HepG2 (cell line): ENCODE results near the gene MAPK9. TPM values are rescaled to one million over a fixed set of nuclear protein-coding genes. Genes with fewer than 3 reads are reported as not detected.

Source experiments
- ARNT2 ChIP-seq: sonication (generic); formaldehyde crosslinking; IDR thresholded peaks from 2 replicates; pipeline ENCODE4 v1.8.0; 2022; ENCODE audit warnings: mild to moderate bottlenecking, low read depth, missing genetic modification reagents, moderate library complexity
- CTCF ChIP-seq: sonication (generic); formaldehyde crosslinking; IDR thresholded peaks from 2 replicates; pipeline ENCODE4 v1.5.0; 2020; ENCODE audit warnings: mild to moderate bottlenecking, missing genetic modification reagents, moderate library complexity
- FOXM1 ChIP-seq: sonication (generic); formaldehyde crosslinking; IDR thresholded peaks from 2 replicates; pipeline ENCODE4 v1.5.0; 2020; ENCODE audit warnings: missing genetic modification reagents
- GATAD2A ChIP-seq: IDR thresholded peaks from 2 replicates; pipeline ENCODE4 v1.6.1; 2016
- HMGXB4 ChIP-seq, 2 experiments: sonication (generic) in 1 of 2; formaldehyde crosslinking in 1 of 2; IDR thresholded peaks; 2 replicates each; pipeline versions ENCODE4 v1.4.0 to v1.6.1; 2018 to 2020; ENCODE audit warnings: missing genetic modification reagents in 2 of 2, borderline replicate concordance in 1 of 2, low read depth in 1 of 2, mild to moderate bottlenecking in 1 of 2, missing biosample characterization in 1 of 2
- PHF8 ChIP-seq: sonication (generic); formaldehyde crosslinking; IDR thresholded peaks from 2 replicates; pipeline ENCODE4 v1.5.0; 2020; ENCODE audit warnings: missing genetic modification reagents
- POLR2A ChIP-seq, 2 experiments: IDR thresholded peaks; 2 replicates each; pipeline ENCODE4 v1.6.1; 2011; ENCODE audit warnings: low read depth in 2 of 2, low read length in 2 of 2, mild to moderate bottlenecking in 1 of 2, moderate library complexity in 1 of 2; ENCODE audit not compliant: insufficient read depth in 1 of 2
- RAD51 ChIP-seq: fragments of 450-650 bp; IDR thresholded peaks from 2 replicates; pipeline ENCODE4 v1.6.1; 2016; ENCODE audit warnings: borderline replicate concordance
- SALL1 ChIP-seq: sonication (generic); formaldehyde crosslinking; IDR thresholded peaks from 2 replicates; pipeline ENCODE4 v1.8.0; 2022; ENCODE audit warnings: mild to moderate bottlenecking, missing genetic modification reagents
- SMAD3 ChIP-seq: sonication (generic); formaldehyde crosslinking; IDR thresholded peaks from 2 replicates; pipeline ENCODE4 v1.4.0; 2020; ENCODE audit warnings: missing genetic modification reagents
- SMAD9 ChIP-seq: sonication (generic); formaldehyde crosslinking; IDR thresholded peaks from 2 replicates; pipeline ENCODE4 v1.5.1; 2020; ENCODE audit warnings: mild to moderate bottlenecking, missing genetic modification reagents
- U2AF2 ChIP-seq: fragments of 200-400 bp; formaldehyde crosslinking; IDR thresholded peaks from 2 replicates; pipeline ENCODE4 v1.6.1; 2017; ENCODE audit warnings: low read depth, mild to moderate bottlenecking, low read length
- ZFP91 ChIP-seq: sonication (generic); formaldehyde crosslinking; IDR thresholded peaks from 2 replicates; pipeline ENCODE4 v1.9.0; 2022; ENCODE audit warnings: missing genetic modification reagents, mild to moderate bottlenecking, borderline replicate concordance
- ZNF207 ChIP-seq: fragments of 450-650 bp; IDR thresholded peaks from 2 replicates; pipeline ENCODE4 v1.6.1; 2016; ENCODE audit warnings: antibody characterized with exemption, borderline replicate concordance
- ZNF615 ChIP-seq: sonication (generic); formaldehyde crosslinking; IDR thresholded peaks from 2 replicates; pipeline ENCODE4 v1.5.0; 2020; ENCODE audit warnings: mild to moderate bottlenecking, missing genetic modification reagents, borderline replicate concordance
- ZNF629 ChIP-seq: sonication (generic); formaldehyde crosslinking; conservative IDR thresholded peaks from 2 replicates; pipeline ENCODE4 v1.5.0; 2020; ENCODE audit warnings: missing genetic modification reagents
- ZNF761 ChIP-seq: sonication (generic); formaldehyde crosslinking; conservative IDR thresholded peaks from 2 replicates; pipeline ENCODE4 v1.4.0; 2020; ENCODE audit warnings: mild to moderate bottlenecking, missing genetic modification reagents
- ZNF782 ChIP-seq: sonication (generic); formaldehyde crosslinking; IDR thresholded peaks from 2 replicates; pipeline ENCODE4 v1.4.0; 2020; ENCODE audit warnings: missing genetic modification reagents, mild to moderate bottlenecking, borderline replicate concordance
- ZSCAN25 ChIP-seq: sonication (generic); formaldehyde crosslinking; IDR thresholded peaks from 2 replicates; pipeline ENCODE4 v1.8.0; 2022; ENCODE audit warnings: mild to moderate bottlenecking, missing genetic modification reagents
- polyA plus RNA-seq, 8 experiments: library from polyadenylated mRNA; depleted of rRNA in 3 of 8; stranded (reverse) in 7 of 8; unstranded in 1 of 8; fragments of >200 nt; fragmentation: Illumina TruSeq in 4 of 8; extraction: Trizol in 4 of 8; gene quantifications; 2 replicates each; pipeline versions ENCODE4 v1.2.1 to v1.2.3, GENCODE V29; 2011 to 2016; ENCODE audit warnings: low read depth in 4 of 8, missing spikeins in 1 of 8, mixed read lengths in 1 of 8; ENCODE audit not compliant: insufficient read depth in 1 of 8
- total RNA-seq, 5 experiments: library from RNA; depleted of rRNA; stranded (reverse); fragments of >200 nt; fragmentation: Illumina TruSeq; extraction: Trizol; gene quantifications; 2 replicates each; pipeline ENCODE4 v1.2.3, GENCODE V29; 2016; ENCODE audit warnings: low read depth in 1 of 5
- TF ChIP-seq, protein P1 (sequence below): sonication (generic); formaldehyde crosslinking; IDR thresholded peaks from 2 replicates; pipeline ENCODE4 v1.4.0; 2020; ENCODE audit warnings: missing genetic modification reagents

MAPK9 gene
- total and polyA plus RNA-seq, 2 of the 13 experiments (the other 11 are each of a cell fraction or from before 2014, with no cell fraction given), result 30.1 to 56.1 TPM

- TF ChIP-seq, protein P1, sequence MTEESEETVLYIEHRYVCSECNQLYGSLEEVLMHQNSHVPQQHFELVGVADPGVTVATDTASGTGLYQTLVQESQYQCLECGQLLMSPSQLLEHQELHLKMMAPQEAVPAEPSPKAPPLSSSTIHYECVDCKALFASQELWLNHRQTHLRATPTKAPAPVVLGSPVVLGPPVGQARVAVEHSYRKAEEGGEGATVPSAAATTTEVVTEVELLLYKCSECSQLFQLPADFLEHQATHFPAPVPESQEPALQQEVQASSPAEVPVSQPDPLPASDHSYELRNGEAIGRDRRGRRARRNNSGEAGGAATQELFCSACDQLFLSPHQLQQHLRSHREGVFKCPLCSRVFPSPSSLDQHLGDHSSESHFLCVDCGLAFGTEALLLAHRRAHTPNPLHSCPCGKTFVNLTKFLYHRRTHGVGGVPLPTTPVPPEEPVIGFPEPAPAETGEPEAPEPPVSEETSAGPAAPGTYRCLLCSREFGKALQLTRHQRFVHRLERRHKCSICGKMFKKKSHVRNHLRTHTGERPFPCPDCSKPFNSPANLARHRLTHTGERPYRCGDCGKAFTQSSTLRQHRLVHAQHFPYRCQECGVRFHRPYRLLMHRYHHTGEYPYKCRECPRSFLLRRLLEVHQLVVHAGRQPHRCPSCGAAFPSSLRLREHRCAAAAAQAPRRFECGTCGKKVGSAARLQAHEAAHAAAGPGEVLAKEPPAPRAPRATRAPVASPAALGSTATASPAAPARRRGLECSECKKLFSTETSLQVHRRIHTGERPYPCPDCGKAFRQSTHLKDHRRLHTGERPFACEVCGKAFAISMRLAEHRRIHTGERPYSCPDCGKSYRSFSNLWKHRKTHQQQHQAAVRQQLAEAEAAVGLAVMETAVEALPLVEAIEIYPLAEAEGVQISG (CRISPR knock-in tag), result peak; percentile 50; the same call in 1 of the 2 replicates
- TF ChIP-seq ZNF207 (no peak), RAD51 (no peak), SMAD9 (no peak), HMGXB4 (CRISPR knock-in tag; IDR thresholded peaks at IDR 0.05; ENCODE audit: borderline replicate concordance in 1 of 2, low read depth in 1 of 2) (peak in 1 of 2 experiments; percentile 17; a peak in 1 of 4 replicates), CTCF (CRISPR knock-in tag) (peak; percentile 63), ZNF761 (no peak), FOXM1 (CRISPR knock-in tag) (no peak), SALL1 (CRISPR knock-in tag) (peak; percentile 52), ZNF629 (CRISPR knock-in tag) (no peak), POLR2A (IDR thresholded peaks at IDR 0.05; ENCODE audit: insufficient read depth in 1 of 2, low read depth in 2 of 2, low read length in 2 of 2) (peak; percentile 25 to 44; a peak in 1 of 4 replicates), ZFP91 (CRISPR knock-in tag) (peak; percentile 39; the same call in 1 of the 2 replicates), ZNF782 (CRISPR knock-in tag) (no peak), ZSCAN25 (peak; percentile 96), SMAD3 (CRISPR knock-in tag) (no peak), GATAD2A (0 out of 2 replicates have a peak, but pooled peaks have one; percentile 29), ARNT2 (CRISPR knock-in tag) (0 out of 2 replicates have a peak, but pooled peaks have one; percentile 66), ZNF615 (CRISPR knock-in tag) (no peak), PHF8 (CRISPR knock-in tag) (peak; percentile 55; the same call in 1 of the 2 replicates), U2AF2 (no peak)
Measured at GRCh38 chr5:180313677-180314505, 22.0 kb upstream of the MAPK9 start (continued).
